ENCODE measurements around the gene FOXJ3. TPM values are rescaled to one million over a fixed set of nuclear protein-coding genes. Genes with fewer than 3 reads are reported as not detected.

FOXJ3 gene
- total RNA-seq, 1 experiment from 2014 or later = 51.1 TPM

GRCh38 chr1:42251042-42251441 is 84.0 kb downstream of the FOXJ3 start:
- ChIA-PET CTCF (no interaction called here), POLR2A (no interaction called here), RAD21 (ENCODE audit: low non-redundant PET in 1 of 2, low total read pairs in 2 of 2, uncharacterized antibody in 2 of 2, unreplicated experiment in 2 of 2) (no interaction called here)
- H3K79me2 ChIP-seq (ENCODE audit: insufficient read depth, low read length) = peaks cover 65% of the 10 kb centered on the region
- no peaks in the 10 kb centered on the region for H4K20me1 ChIP-seq (ENCODE audit: insufficient read depth)
- DNase-seq (ENCODE audit: low read depth, low spot score) = no peak
- no peak for TF ChIP-seq EGR1 (IDR thresholded peaks at IDR 0.05; ENCODE audit: low read depth)
- TF ChIP-seq EZH2phosphoT487 (IDR thresholded peaks at IDR 0.05; ENCODE audit: borderline replicate concordance) = no peak
- TF ChIP-seq EZH2 (IDR thresholded peaks at IDR 0.05) = no peak
- no peak for TF ChIP-seq CBX3 (IDR thresholded peaks at IDR 0.05; ENCODE audit: low read depth)
- TF ChIP-seq, protein P1, sequence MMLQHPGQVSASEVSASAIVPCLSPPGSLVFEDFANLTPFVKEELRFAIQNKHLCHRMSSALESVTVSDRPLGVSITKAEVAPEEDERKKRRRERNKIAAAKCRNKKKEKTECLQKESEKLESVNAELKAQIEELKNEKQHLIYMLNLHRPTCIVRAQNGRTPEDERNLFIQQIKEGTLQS (IDR thresholded peaks at IDR 0.05) = no peak
- no peak for TF ChIP-seq ZBTB33 (IDR thresholded peaks at IDR 0.05; ENCODE audit: extremely low read depth, insufficient replicate concordance, low read length)
- no peaks in the 10 kb centered on the region for H3K27me3 ChIP-seq (ENCODE audit: insufficient read depth, low read length)
- no peaks in the 10 kb centered on the region for H3K4me1 ChIP-seq (ENCODE audit: control insufficient read depth in 1 of 2, insufficient read depth in 2 of 2, low read length in 2 of 2)
- H3K9ac ChIP-seq (ENCODE audit: low read length) = no peak overlapping the region
- no peaks in the 10 kb centered on the region; a peak in 1 of 4 replicates for H3K9me3 ChIP-seq (ENCODE audit: control insufficient read depth in 1 of 2, insufficient read depth in 1 of 2, low read depth in 1 of 2, low read length in 2 of 2)
- ATAC-seq = no peak
- BruUV-seq (replicated peaks) = no TSS peak
- no peak overlapping the region for H2AFZ ChIP-seq (ENCODE audit: low read depth, low read length, poor library complexity, severe bottlenecking)
- peaks cover 0 to 4% of the 10 kb centered on the region in 2 experiments; a peak in 1 of 4 replicates for H3K36me3 ChIP-seq (ENCODE audit: control insufficient read depth in 1 of 2, insufficient read depth in 2 of 2, low read length in 2 of 2)
- H3K4me3 ChIP-seq (replicated peaks in 1 of 2; ENCODE audit: low read depth in 1 of 2, low read length in 2 of 2) = no peak overlapping the region
- no peaks in the 10 kb centered on the region for H3K9me2 ChIP-seq (ENCODE audit: insufficient read depth)
- no peak overlapping the region for H3K4me2 ChIP-seq (ENCODE audit: low read length)
- intact Hi-C loops (cut with micrococcal nuclease) = no loop called here
- no peak overlapping the region for H3K27ac ChIP-seq (ENCODE audit: low read depth, low read length)

- TF ChIP-seq TCF7L2 (IDR thresholded peaks at IDR 0.05; ENCODE audit: borderline replicate concordance, extremely low read depth, insufficient read depth, insufficient read length) (no peak), EGR1 (IDR thresholded peaks at IDR 0.05; ENCODE audit: low read depth) (no peak), SRF (IDR thresholded peaks at IDR 0.05; ENCODE audit: low read depth) (no peak), SIN3A (IDR thresholded peaks at IDR 0.05; ENCODE audit: low read depth) (no peak), EZH2 (IDR thresholded peaks at IDR 0.05) (no peak), JUND (IDR thresholded peaks at IDR 0.05) (no peak), ZNF274 (IDR thresholded peaks at IDR 0.05; ENCODE audit: low read depth, low read length) (no peak)
- H3K27me3 ChIP-seq (ENCODE audit: insufficient read depth, low read length) = no peaks in the 10 kb centered on the region
- H3K9me2 ChIP-seq (ENCODE audit: insufficient read depth) = no peaks in the 10 kb centered on the region
- ChIA-PET POLR2A (no interaction called here), CTCF (no interaction called here), RAD21 (ENCODE audit: low non-redundant PET in 1 of 2, low total read pairs in 2 of 2, uncharacterized antibody in 2 of 2, unreplicated experiment in 2 of 2) (no interaction called here)
- no peak overlapping the region for H3K4me3 ChIP-seq (replicated peaks in 1 of 2; ENCODE audit: low read depth in 1 of 2, low read length in 2 of 2)
- no peaks in the 10 kb centered on the region for H3K4me1 ChIP-seq (ENCODE audit: control insufficient read depth in 1 of 2, insufficient read depth in 2 of 2, low read length in 2 of 2)
- H3K36me3 ChIP-seq (ENCODE audit: control insufficient read depth in 1 of 2, insufficient read depth in 2 of 2, low read length in 2 of 2) = peaks cover 0 to 4% of the 10 kb centered on the region in 2 experiments; a peak in 1 of 4 replicates
- BruUV-seq (replicated peaks) = no TSS peak
- no peak overlapping the region for H3K27ac ChIP-seq (ENCODE audit: low read depth, low read length)
- no peak overlapping the region for H2AFZ ChIP-seq (ENCODE audit: low read depth, low read length, poor library complexity, severe bottlenecking)
- peaks cover 65% of the 10 kb centered on the region for H3K79me2 ChIP-seq (ENCODE audit: insufficient read depth, low read length)
- no peak overlapping the region for H3K9ac ChIP-seq (ENCODE audit: low read length)
- intact Hi-C loops (cut with micrococcal nuclease) = no loop called here
- no peaks in the 10 kb centered on the region; a peak in 1 of 4 replicates for H3K9me3 ChIP-seq (ENCODE audit: control insufficient read depth in 1 of 2, insufficient read depth in 1 of 2, low read depth in 1 of 2, low read length in 2 of 2)
- DNase-seq (ENCODE audit: low read depth, low spot score) = no peak
- no peak for ATAC-seq
- no peaks in the 10 kb centered on the region for H4K20me1 ChIP-seq (ENCODE audit: insufficient read depth)
- H3K4me2 ChIP-seq (ENCODE audit: low read length) = no peak overlapping the region
These were observed 84.9 kb downstream of the FOXJ3 start for GRCh38 chr1:42250164-42250563.
